SH-SY5Y (cell line): Measurements from ENCODE around the gene ZNF33A.

Experiments used
- GATA2 ChIP-seq: IDR thresholded peaks from 2 replicates; pipeline ENCODE4 v1.6.1; 2011; ENCODE audit warnings: mild to moderate bottlenecking, low read depth, low read length
- GATA3 ChIP-seq: IDR thresholded peaks from 2 replicates; pipeline ENCODE4 v1.6.1; 2011; ENCODE audit warnings: low read depth, mild to moderate bottlenecking, low read length, moderate library complexity

- TF ChIP-seq GATA3 = no peak
- no peak for TF ChIP-seq GATA2
These were observed 93.3 kb downstream of the ZNF33A start for GRCh38 chr10:38103756-38104155.
